Mesenchymal stem cell (in vitro differentiated cells and primary cell): ENCODE measurements around the gene PRR16.

ENCODE experiments used
- DNase-seq: peaks from one replicate; pipeline ENCODE4 v3.0.0-alpha.2; 2013
- H2AFZ ChIP-seq: one replicate; pipeline ENCODE4 v1.6.1; 2013; ENCODE audit warnings: low read depth, mild to moderate bottlenecking, control low read depth, inconsistent platforms, low read length, moderate library complexity
- H2AK5ac ChIP-seq: 2 replicates; pipeline ENCODE4 v1.6.1; 2013; ENCODE audit warnings: low read length, moderate library complexity, mild to moderate bottlenecking, inconsistent platforms; ENCODE audit not compliant: severe bottlenecking
- H2BK120ac ChIP-seq: one replicate; pipeline ENCODE4 v1.6.1; 2013; ENCODE audit warnings: low read depth, mild to moderate bottlenecking, inconsistent platforms, low read length, moderate library complexity
- H2BK12ac ChIP-seq, 2 experiments: one replicate each; pipeline ENCODE4 v1.6.1; 2013; ENCODE audit warnings: inconsistent platforms in 2 of 2, low read length in 2 of 2, mild to moderate bottlenecking in 2 of 2, moderate library complexity in 2 of 2, control low read depth in 1 of 2
- H2BK15ac ChIP-seq: one replicate; pipeline ENCODE4 v1.6.1; 2013; ENCODE audit warnings: mild to moderate bottlenecking, low read depth, inconsistent platforms; ENCODE audit not compliant: poor library complexity, severe bottlenecking
- H2BK5ac ChIP-seq: 2 replicates; pipeline ENCODE4 v1.6.1; 2013; ENCODE audit warnings: low read depth, mild to moderate bottlenecking, low read length, control low read depth, inconsistent platforms; ENCODE audit not compliant: poor library complexity, severe bottlenecking
- H3K14ac ChIP-seq, 2 experiments: one replicate each; pipeline ENCODE4 v1.6.1; 2013; ENCODE audit warnings: inconsistent platforms in 2 of 2, low read length in 2 of 2, control low read depth in 1 of 2, mild to moderate bottlenecking in 1 of 2, moderate library complexity in 1 of 2
- H3K18ac ChIP-seq, 2 experiments: one replicate each; pipeline ENCODE4 v1.6.1; 2013; ENCODE audit warnings: inconsistent platforms in 2 of 2, low read length in 2 of 2, control low read depth in 1 of 2, low read depth in 1 of 2, mild to moderate bottlenecking in 1 of 2
- H3K23ac ChIP-seq, 2 experiments: one replicate each; pipeline ENCODE4 v1.6.1; 2013; ENCODE audit warnings: inconsistent platforms in 2 of 2, low read length in 2 of 2, mild to moderate bottlenecking in 2 of 2, moderate library complexity in 2 of 2, control low read depth in 1 of 2
- H3K27ac ChIP-seq: 2 replicates; pipeline ENCODE4 v1.5.1; 2013; ENCODE audit warnings: mild to moderate bottlenecking, moderate library complexity, low read length, control low read depth, inconsistent platforms; ENCODE audit not compliant: poor library complexity, severe bottlenecking
- H3K27me3 ChIP-seq, 2 experiments: 2 replicates each; pipeline versions ENCODE4 v1.6.1 to v1.7.0; 2013; ENCODE audit warnings: low read length in 2 of 2, mild to moderate bottlenecking in 2 of 2, moderate library complexity in 2 of 2, control low read depth in 1 of 2, inconsistent platforms in 1 of 2; ENCODE audit not compliant: control insufficient read depth in 1 of 2, insufficient read depth in 1 of 2
- H3K36me3 ChIP-seq, 2 experiments: 2 replicates each; pipeline versions ENCODE4 v1.6.1 to v1.7.0; 2013; ENCODE audit warnings: low read length in 2 of 2, control low read depth in 1 of 2, inconsistent platforms in 1 of 2, low read depth in 1 of 2, mild to moderate bottlenecking in 1 of 2; ENCODE audit not compliant: insufficient read depth in 2 of 2, control insufficient read depth in 1 of 2
- H3K4ac ChIP-seq, 2 experiments: one replicate each; pipeline ENCODE4 v1.6.1; 2013; ENCODE audit warnings: inconsistent platforms in 2 of 2, low read length in 2 of 2, mild to moderate bottlenecking in 2 of 2, moderate library complexity in 2 of 2, control low read depth in 1 of 2, low read depth in 1 of 2
- H3K4me1 ChIP-seq: 2 replicates; pipeline ENCODE4 v1.6.1; 2013; ENCODE audit warnings: low read depth, low read length, control low read depth; ENCODE audit not compliant: control insufficient read depth, insufficient read depth
- H3K4me2 ChIP-seq: 2 replicates; pipeline ENCODE4 v1.6.1; 2013; ENCODE audit warnings: low read length, mild to moderate bottlenecking, inconsistent platforms; ENCODE audit not compliant: poor library complexity, severe bottlenecking
- H3K4me3 ChIP-seq, 2 experiments: 2 replicates each; pipeline versions ENCODE4 v1.5.1 to v1.7.0; 2013; ENCODE audit warnings: low read length in 2 of 2, mild to moderate bottlenecking in 2 of 2, control low read depth in 1 of 2, low read depth in 1 of 2; ENCODE audit not compliant: insufficient read depth in 1 of 2
- H3K79me1 ChIP-seq: replicated peaks from 2 replicates; pipeline ENCODE4 v1.6.1; 2013; ENCODE audit warnings: mild to moderate bottlenecking, control low read depth, low read length, inconsistent platforms; ENCODE audit not compliant: poor library complexity, severe bottlenecking
- H3K9ac ChIP-seq: 2 replicates; pipeline ENCODE4 v1.7.0; 2013; ENCODE audit warnings: mild to moderate bottlenecking, low read length, moderate library complexity
- H3K9me3 ChIP-seq: 2 replicates; pipeline ENCODE4 v1.7.0; 2013; ENCODE audit warnings: mild to moderate bottlenecking, low read length; ENCODE audit not compliant: control insufficient read depth
- H4K8ac ChIP-seq: one replicate; pipeline ENCODE4 v1.6.1; 2013; ENCODE audit warnings: inconsistent platforms, mild to moderate bottlenecking, low read length, moderate library complexity
- H4K91ac ChIP-seq: one replicate; pipeline ENCODE4 v1.6.1; 2013; ENCODE audit warnings: mild to moderate bottlenecking, low read length, inconsistent platforms
- WGBS: methylation state at CpG from one replicate; pipeline ENCODE4 v1.1.7; 2013; ENCODE audit warnings: mixed read lengths; 5-methylcytosine and 5-hydroxymethylcytosine counted together

PRR16 gene

GRCh38 chr5:120630550-120630949 lies 166.4 kb downstream of the PRR16 start:
- Histone ChIP-seq H3K23ac (no peak overlapping the region), H2BK5ac (no peak overlapping the region), H3K27ac (no peak overlapping the region), H2BK15ac (no peak overlapping the region), H3K27me3 (no peaks in the 10 kb centered on the region), H3K9me3 (no peaks in the 10 kb centered on the region), H3K18ac (no peak overlapping the region), H2AK5ac (no peak overlapping the region), H3K4ac (no peak overlapping the region), H3K4me1 (no peaks in the 10 kb centered on the region), H2BK120ac (no peak overlapping the region), H3K4me3 (no peak overlapping the region), H2BK12ac (no peak overlapping the region), H2AFZ (no peak overlapping the region), H4K91ac (no peak overlapping the region), H3K14ac (no peak overlapping the region), H3K36me3 (peaks cover 4 to 16% of the 10 kb centered on the region in 2 experiments), H3K79me1 (peaks cover 5% of the 10 kb centered on the region), H3K4me2 (no peak overlapping the region), H3K9ac (no peak overlapping the region), H4K8ac (no peak overlapping the region)
- WGBS, result 89% methylated on average over 3 of the region's 5 CpGs
- DNase-seq, result no peak

- Histone ChIP-seq H3K36me3 (peaks cover 4 to 15% of the 10 kb centered on the region in 2 experiments), H3K4me2 (no peak overlapping the region), H3K27ac (no peak overlapping the region), H3K18ac (no peak overlapping the region), H2BK15ac (no peak overlapping the region), H2BK5ac (no peak overlapping the region), H3K9me3 (no peaks in the 10 kb centered on the region), H4K8ac (peak overlapping the region; percentile 40), H2BK12ac (no peak overlapping the region), H3K23ac (no peak overlapping the region), H3K9ac (no peak overlapping the region), H3K14ac (no peak overlapping the region), H3K4me1 (no peaks in the 10 kb centered on the region), H3K27me3 (no peaks in the 10 kb centered on the region), H2AFZ (no peak overlapping the region), H3K4ac (no peak overlapping the region), H2AK5ac (no peak overlapping the region), H4K91ac (no peak overlapping the region), H3K4me3 (no peak overlapping the region), H3K79me1 (peaks cover 5% of the 10 kb centered on the region), H2BK120ac (no peak overlapping the region)
- DNase-seq, result no peak
- WGBS, result 96% methylated on average over 2 of the region's 2 CpGs
Observed at GRCh38 chr5:120631611-120632010, 167.5 kb downstream of the PRR16 start.

DNA sequence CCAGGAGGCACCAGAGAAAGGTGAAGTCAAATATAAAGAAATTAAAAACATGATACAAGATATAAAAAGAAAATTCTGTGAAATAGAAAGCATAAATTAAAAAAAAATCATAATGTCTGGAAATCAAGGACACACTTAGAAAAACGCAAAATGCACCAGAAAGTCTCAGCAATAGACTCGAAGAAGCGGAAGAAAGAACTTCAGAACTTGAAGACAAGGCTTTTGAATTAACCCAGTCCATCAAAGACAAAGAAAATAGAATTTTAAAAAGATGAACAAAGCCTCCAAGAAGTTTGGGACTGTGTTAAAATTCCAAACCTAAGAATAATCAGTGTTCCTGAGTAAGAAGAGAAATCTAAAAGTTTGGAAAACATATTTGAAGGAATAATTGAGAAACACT lies 168.3 kb downstream of the PRR16 start:
- H3K14ac ChIP-seq, result no peak overlapping the region
- H2BK15ac ChIP-seq, result no peak overlapping the region
- no peak overlapping the region for H3K23ac ChIP-seq
- no peak overlapping the region for H3K4me3 ChIP-seq
- H3K27ac ChIP-seq, result no peak overlapping the region
- no peak overlapping the region for H2AFZ ChIP-seq
- no peak overlapping the region for H3K4ac ChIP-seq
- H4K8ac ChIP-seq, result no peak overlapping the region
- no peak overlapping the region for H3K18ac ChIP-seq
- H3K9me3 ChIP-seq, result no peaks in the 10 kb centered on the region
- peaks cover 4 to 12% of the 10 kb centered on the region in 2 experiments for H3K36me3 ChIP-seq
- H3K27me3 ChIP-seq, result no peaks in the 10 kb centered on the region
- no peak overlapping the region for H2AK5ac ChIP-seq
- no peaks in the 10 kb centered on the region for H3K4me1 ChIP-seq
- no peak overlapping the region for H2BK12ac ChIP-seq
- peaks cover 5% of the 10 kb centered on the region for H3K79me1 ChIP-seq
- no peak overlapping the region for H3K4me2 ChIP-seq
- no peak overlapping the region for H4K91ac ChIP-seq
- no peak overlapping the region for H2BK120ac ChIP-seq
- WGBS, result 93% methylated on average over 3 of the region's 3 CpGs
- no peak overlapping the region for H3K9ac ChIP-seq
- no peak for DNase-seq
- no peak overlapping the region for H2BK5ac ChIP-seq

DNA sequence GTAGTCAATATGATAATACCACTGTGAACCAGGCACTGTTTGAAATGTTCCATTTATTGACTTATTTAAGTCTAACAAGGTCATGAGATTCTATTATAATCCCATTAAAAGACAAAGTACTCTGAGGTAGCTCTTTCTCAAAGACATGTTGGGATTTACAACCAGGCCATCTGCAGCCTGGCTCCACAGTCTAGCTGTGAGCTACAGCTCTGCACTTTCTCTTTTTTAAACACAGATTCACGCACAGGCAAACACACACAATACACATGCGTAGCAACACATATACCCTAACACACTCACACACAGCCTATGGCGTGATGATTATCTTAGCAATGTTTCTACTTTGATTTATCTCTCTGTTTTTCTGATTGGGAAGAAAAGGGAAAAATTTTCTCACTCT lies 174.3 kb downstream of the PRR16 start:
- Histone ChIP-seq H2BK15ac (no peak overlapping the region), H2AFZ (no peak overlapping the region), H3K9ac (no peak overlapping the region), H3K4me2 (no peak overlapping the region), H2AK5ac (no peak overlapping the region), H4K8ac (no peak overlapping the region), H3K79me1 (peaks cover 1% of the 10 kb centered on the region), H3K18ac (no peak overlapping the region), H3K4ac (no peak overlapping the region), H3K27ac (no peak overlapping the region), H3K4me3 (no peak overlapping the region), H3K4me1 (no peaks in the 10 kb centered on the region), H3K36me3 (peaks cover 0 to 3% of the 10 kb centered on the region in 2 experiments), H3K14ac (no peak overlapping the region), H2BK5ac (no peak overlapping the region), H2BK12ac (no peak overlapping the region), H3K23ac (no peak overlapping the region), H4K91ac (no peak overlapping the region), H3K9me3 (no peaks in the 10 kb centered on the region), H2BK120ac (no peak overlapping the region), H3K27me3 (no peaks in the 10 kb centered on the region)
- WGBS, result 100% methylated on average over 1 of the region's 3 CpGs
- DNase-seq, result no peak
